Natural killer cell (primary cell): Measurements from ENCODE around the gene ACP7. TPM values are rescaled to one million over a fixed set of nuclear protein-coding genes. Genes with fewer than 3 reads are reported as not detected.

ENCODE experiments used
- ATAC-seq, 3 donors: fragments of 150-1000 bp in 2 of 3; fragments of 200-7000 bp in 1 of 3; cut with Tn5 transposase; 1 replicate in 1 of 3; 2 replicates in 2 of 3; pipeline ENCODE4 v1.10.0; 2021; ENCODE audit warnings: mild to moderate bottlenecking in 2 of 3, moderate library complexity in 2 of 3
- DNase-seq, 2 donors: peaks; one replicate each; pipeline versions ENCODE4 v3.0.0 to v3.0.0-alpha.2; 2013 to 2021; ENCODE audit warnings: mixed read lengths in 1 of 2
- H3K27ac ChIP-seq: one replicate; pipeline ENCODE4 v1.5.1; 2013; ENCODE audit warnings: mild to moderate bottlenecking, low read length
- H3K27me3 ChIP-seq: one replicate; pipeline ENCODE4 v1.6.1; 2013; ENCODE audit warnings: low read length; ENCODE audit not compliant: control insufficient read depth, insufficient read depth
- H3K36me3 ChIP-seq: one replicate; pipeline ENCODE4 v1.6.1; 2013; ENCODE audit warnings: low read length; ENCODE audit not compliant: control insufficient read depth, insufficient read depth
- H3K4me1 ChIP-seq: one replicate; pipeline ENCODE4 v1.6.1; 2013; ENCODE audit warnings: low read length; ENCODE audit not compliant: control insufficient read depth, insufficient read depth
- H3K4me3 ChIP-seq: one replicate; pipeline ENCODE4 v1.5.1; 2013; ENCODE audit warnings: low read length
- H3K9me3 ChIP-seq: one replicate; pipeline ENCODE4 v1.6.1; 2013; ENCODE audit warnings: low read length; ENCODE audit not compliant: control insufficient read depth, insufficient read depth
- H3K27ac Mint-ChIP-seq, 2 donors: one replicate each; pipeline ENCODE4 v1.8.0; 2022; ENCODE audit warnings: mild to moderate bottlenecking in 2 of 2, mixed read lengths in 2 of 2, moderate library complexity in 1 of 2
- H3K27me3 Mint-ChIP-seq, 2 donors: one replicate each; pipeline ENCODE4 v1.8.0; 2022; ENCODE audit warnings: low read depth in 2 of 2, mixed read lengths in 2 of 2
- H3K36me3 Mint-ChIP-seq: one replicate; pipeline ENCODE4 v1.8.0; 2022; ENCODE audit warnings: mixed read lengths
- H3K4me1 Mint-ChIP-seq, 2 donors: one replicate each; pipeline ENCODE4 v1.8.0; 2022; ENCODE audit warnings: mixed read lengths in 2 of 2
- H3K4me3 Mint-ChIP-seq: one replicate; pipeline ENCODE4 v1.8.0; 2022; ENCODE audit warnings: mild to moderate bottlenecking, moderate library complexity, mixed read lengths
- H3K9me3 Mint-ChIP-seq, 2 donors: one replicate each; pipeline ENCODE4 v1.8.0; 2022; ENCODE audit warnings: mixed read lengths in 2 of 2
- WGBS: methylation state at CpG from one replicate; pipeline ENCODE4 v1.1.7; 2013; ENCODE audit warnings: missing lambda C conversion rate; ENCODE audit not compliant: insufficient coverage; 5-methylcytosine and 5-hydroxymethylcytosine counted together
- intact Hi-C: fragments of 100-400 bp; cut with micrococcal nuclease; formaldehyde crosslinking; loops from one replicate; pipeline ENCODE4 v1.14.2; 2022
- total RNA-seq, 4 donors: library from RNA; stranded (reverse); fragments of 120-200 nt in 1 of 4; gene quantifications; one replicate each; pipeline versions ENCODE4 v1.2.3 to v1.2.4, GENCODE V29; 2013 to 2022
- TF ChIP-seq, protein P1 (sequence below): fragments of 200-600 bp; IDR thresholded peaks from one replicate; pipeline ENCODE4 v1.8.0; 2022; ENCODE audit warnings: antibody characterized with exemption

ACP7 gene
- total RNA-seq, 3 donors from 2014 or later (not counting 1 experiment from before 2014, with no cell fraction given) = not detected

DNA sequence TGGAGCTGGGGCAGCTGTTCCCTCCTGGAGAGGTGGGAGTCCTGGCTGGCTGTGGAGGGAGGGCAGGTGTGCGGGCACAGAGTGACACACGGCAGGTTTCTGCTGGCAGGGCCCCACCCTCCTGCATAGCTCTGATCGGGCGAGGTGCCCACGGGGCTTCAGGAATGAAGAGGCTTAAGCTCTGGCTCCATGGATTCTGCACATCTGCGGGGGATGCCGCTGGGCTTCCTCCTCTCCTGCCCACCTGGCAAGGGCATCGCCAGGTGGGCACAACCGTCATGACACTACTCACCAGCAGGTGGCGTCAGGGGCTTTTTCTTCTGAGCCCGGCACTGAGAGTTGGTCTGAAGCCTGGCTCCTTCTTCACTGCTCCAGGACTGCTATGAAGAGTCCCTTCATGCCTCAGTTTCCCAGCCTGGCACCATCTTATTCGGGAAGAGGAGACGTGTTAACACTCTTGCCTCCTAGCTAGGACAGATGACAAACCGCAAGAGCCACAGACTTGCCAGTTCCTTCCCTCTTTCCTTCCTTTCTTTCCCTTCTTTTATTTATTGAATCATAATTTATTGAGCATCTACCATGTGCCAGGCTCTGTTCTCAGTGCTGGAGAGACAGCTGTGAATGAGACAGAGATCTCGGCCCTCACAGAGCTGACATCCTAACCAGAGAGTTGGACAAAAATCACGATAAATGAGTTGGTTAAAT lies 26.2 kb downstream of the ACP7 start:
- Mint-ChIP-seq H3K27ac (no peak overlapping the region), H3K9me3 (no peaks in the 10 kb centered on the region), H3K36me3 (no peaks in the 10 kb centered on the region), H3K4me1 (peaks cover 6 to 8% of the 10 kb centered on the region in 2 donors), H3K4me3 (no peak overlapping the region), H3K27me3 (peaks cover 7% of the 10 kb centered on the region in 2 donors)
- H3K9me3 ChIP-seq = no peaks in the 10 kb centered on the region
- ATAC-seq = peak; percentile 65 to 92 (median 88)
- no peaks in the 10 kb centered on the region for H3K36me3 ChIP-seq
- H3K27me3 ChIP-seq = no peaks in the 10 kb centered on the region
- DNase-seq = peak; percentile 66 to 83
- no peak overlapping the region for H3K4me3 ChIP-seq
- H3K27ac ChIP-seq = no peak overlapping the region
- TF ChIP-seq, protein P1, sequence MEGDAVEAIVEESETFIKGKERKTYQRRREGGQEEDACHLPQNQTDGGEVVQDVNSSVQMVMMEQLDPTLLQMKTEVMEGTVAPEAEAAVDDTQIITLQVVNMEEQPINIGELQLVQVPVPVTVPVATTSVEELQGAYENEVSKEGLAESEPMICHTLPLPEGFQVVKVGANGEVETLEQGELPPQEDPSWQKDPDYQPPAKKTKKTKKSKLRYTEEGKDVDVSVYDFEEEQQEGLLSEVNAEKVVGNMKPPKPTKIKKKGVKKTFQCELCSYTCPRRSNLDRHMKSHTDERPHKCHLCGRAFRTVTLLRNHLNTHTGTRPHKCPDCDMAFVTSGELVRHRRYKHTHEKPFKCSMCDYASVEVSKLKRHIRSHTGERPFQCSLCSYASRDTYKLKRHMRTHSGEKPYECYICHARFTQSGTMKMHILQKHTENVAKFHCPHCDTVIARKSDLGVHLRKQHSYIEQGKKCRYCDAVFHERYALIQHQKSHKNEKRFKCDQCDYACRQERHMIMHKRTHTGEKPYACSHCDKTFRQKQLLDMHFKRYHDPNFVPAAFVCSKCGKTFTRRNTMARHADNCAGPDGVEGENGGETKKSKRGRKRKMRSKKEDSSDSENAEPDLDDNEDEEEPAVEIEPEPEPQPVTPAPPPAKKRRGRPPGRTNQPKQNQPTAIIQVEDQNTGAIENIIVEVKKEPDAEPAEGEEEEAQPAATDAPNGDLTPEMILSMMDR = peak; percentile 87
- WGBS = 23% methylated on average over 16 of the region's 16 CpGs
- intact Hi-C loops = loop anchor here (1.0 kb wide), 1 partner anchor 77 kb away; no protein-coding TSS in a partner anchor
- peaks cover 6% of the 10 kb centered on the region for H3K4me1 ChIP-seq

DNA sequence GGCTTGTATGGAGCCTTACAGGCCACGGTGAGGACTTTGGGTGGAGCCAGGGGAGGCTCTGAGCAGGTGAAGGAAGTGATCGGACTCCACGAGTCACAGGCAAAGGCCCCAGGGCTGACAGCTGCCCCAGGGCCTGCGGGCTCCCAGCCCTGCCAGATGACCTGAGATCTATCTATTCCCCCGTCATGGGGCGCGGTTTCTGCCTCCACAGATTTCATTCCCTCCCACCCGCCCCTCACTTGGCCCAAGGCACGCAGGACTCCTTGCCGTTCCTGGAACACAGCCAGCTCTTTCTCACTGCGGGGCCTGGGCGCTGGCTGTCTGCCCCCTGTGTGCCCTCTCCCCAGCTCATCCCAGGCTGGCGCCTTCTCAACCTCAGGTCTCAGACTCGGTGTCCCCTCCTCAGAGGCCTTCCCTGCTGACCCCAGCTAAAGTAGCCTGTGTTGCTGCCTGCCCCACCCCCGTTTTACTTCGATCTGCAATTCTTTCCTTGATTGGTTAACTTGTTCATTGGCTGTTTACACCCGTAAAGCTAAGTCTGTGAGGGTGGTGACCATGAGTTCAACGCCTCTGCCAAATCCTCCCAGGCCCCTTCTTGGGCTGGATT lies 27.5 kb downstream of the ACP7 start:
- Mint-ChIP-seq H3K27ac (no peak overlapping the region), H3K4me1 (peaks cover 6 to 8% of the 10 kb centered on the region in 2 donors), H3K36me3 (no peaks in the 10 kb centered on the region), H3K27me3 (peaks cover 0 to 7% of the 10 kb centered on the region in 2 donors), H3K4me3 (no peak overlapping the region), H3K9me3 (no peaks in the 10 kb centered on the region)
- Histone ChIP-seq H3K36me3 (no peaks in the 10 kb centered on the region), H3K4me1 (peaks cover 6% of the 10 kb centered on the region), H3K4me3 (no peak overlapping the region), H3K27ac (no peak overlapping the region), H3K9me3 (no peaks in the 10 kb centered on the region), H3K27me3 (no peaks in the 10 kb centered on the region)
- intact Hi-C loops = no loop called here
- ATAC-seq = no peak
- 72% methylated on average over 17 of the region's 18 CpGs for WGBS
- TF ChIP-seq, protein P1 = no peak
- no peak for DNase-seq

DNA sequence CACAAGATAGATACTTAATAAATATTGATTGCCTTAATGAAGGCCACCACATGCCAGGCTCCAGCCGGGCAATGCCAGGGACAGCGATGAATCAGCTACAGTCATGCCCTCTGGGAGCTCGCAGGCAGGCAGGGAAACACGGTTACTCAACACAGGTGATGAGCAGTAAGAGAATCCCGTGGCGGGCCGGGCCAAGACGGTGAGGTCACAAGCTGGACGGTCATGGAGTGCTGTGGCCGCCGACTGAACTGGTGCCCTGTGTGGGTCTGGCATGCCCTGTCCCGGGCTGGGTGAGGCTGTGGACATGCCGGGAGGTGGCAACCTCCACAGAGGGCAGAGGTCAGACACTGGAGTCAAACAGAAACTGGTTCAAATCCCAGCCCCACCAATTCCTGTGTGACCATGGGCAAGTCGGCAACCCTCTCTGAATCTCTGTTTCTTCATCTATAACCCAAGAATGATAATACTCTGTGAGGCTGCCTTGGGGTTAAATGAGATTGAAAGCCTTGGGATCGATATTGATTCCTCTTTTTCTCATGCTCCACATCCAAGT lies 28.2 kb downstream of the ACP7 start:
- intact Hi-C loops = no loop called here
- TF ChIP-seq, protein P1 = no peak
- DNase-seq = no peak
- Mint-ChIP-seq H3K4me1 (peaks cover 6 to 8% of the 10 kb centered on the region in 2 donors), H3K27ac (no peak overlapping the region), H3K9me3 (no peaks in the 10 kb centered on the region), H3K27me3 (peaks cover 0 to 7% of the 10 kb centered on the region in 2 donors), H3K4me3 (no peak overlapping the region), H3K36me3 (no peaks in the 10 kb centered on the region)
- no peak for ATAC-seq
- Histone ChIP-seq H3K4me1 (peaks cover 6% of the 10 kb centered on the region), H3K27ac (no peak overlapping the region), H3K27me3 (no peaks in the 10 kb centered on the region), H3K36me3 (no peaks in the 10 kb centered on the region), H3K9me3 (no peaks in the 10 kb centered on the region), H3K4me3 (no peak overlapping the region)
- 89% methylated on average over 14 of the region's 15 CpGs for WGBS
